Ascending aorta (tissue), 2 donors: Measurements from ENCODE around the gene JCAD. TPM values are rescaled to one million over a fixed set of nuclear protein-coding genes. Genes with fewer than 3 reads are reported as not detected.

Source experiments
- DNase-seq, 2 donors: peaks; one replicate each; pipeline ENCODE4 v3.0.0-alpha.2; 2019; ENCODE audit warnings: low spot score in 2 of 2
- H3K27ac ChIP-seq, 2 donors: fragments of 200-600 bp; sonication (generic); one replicate each; pipeline ENCODE4 v1.5.1; 2016 to 2017; ENCODE audit warnings: mild to moderate bottlenecking in 1 of 2
- H3K27me3 ChIP-seq: fragments of 200-600 bp; sonication (generic); one replicate; pipeline ENCODE4 v1.5.1; 2017
- H3K36me3 ChIP-seq, 2 donors: fragments of 200-600 bp; sonication (generic); one replicate each; pipeline ENCODE4 v1.5.1; 2016
- H3K4me1 ChIP-seq, 2 donors: fragments of 200-600 bp; sonication (generic); one replicate each; pipeline ENCODE4 v1.5.1; 2016 to 2017; ENCODE audit warnings: mild to moderate bottlenecking in 1 of 2
- H3K4me3 ChIP-seq, 2 donors: fragments of 200-600 bp; sonication (generic); one replicate each; pipeline ENCODE4 v1.5.1; 2016 to 2017; ENCODE audit warnings: mild to moderate bottlenecking in 1 of 2
- H3K9me3 ChIP-seq, 2 donors: fragments of 200-600 bp; sonication (generic); one replicate each; pipeline ENCODE4 v1.5.1; 2016
- intact Hi-C: fragments of 100-400 bp; cut with DNase I; formaldehyde crosslinking; loops from one replicate; pipeline ENCODE4 v1.15.1; 2023
- total RNA-seq: library from RNA; depleted of rRNA; stranded (reverse); fragments of >200 nt; gene quantifications from one replicate; pipeline ENCODE4 v1.1.0, GENCODE V29; 2016
- TF ChIP-seq, protein P1 (sequence below), 3 experiments: fragments of 200-600 bp in 2 of 3; fragments of 450-650 bp in 1 of 3; sonication (generic) in 2 of 3; IDR thresholded peaks; one replicate each; pipeline ENCODE4 v1.5.1; 2016 to 2019; ENCODE audit warnings: antibody characterized with exemption in 3 of 3, mild to moderate bottlenecking in 1 of 3, moderate library complexity in 1 of 3

JCAD gene
- total RNA-seq, 1 donor from 2014 or later, result 82.8 TPM

DNA sequence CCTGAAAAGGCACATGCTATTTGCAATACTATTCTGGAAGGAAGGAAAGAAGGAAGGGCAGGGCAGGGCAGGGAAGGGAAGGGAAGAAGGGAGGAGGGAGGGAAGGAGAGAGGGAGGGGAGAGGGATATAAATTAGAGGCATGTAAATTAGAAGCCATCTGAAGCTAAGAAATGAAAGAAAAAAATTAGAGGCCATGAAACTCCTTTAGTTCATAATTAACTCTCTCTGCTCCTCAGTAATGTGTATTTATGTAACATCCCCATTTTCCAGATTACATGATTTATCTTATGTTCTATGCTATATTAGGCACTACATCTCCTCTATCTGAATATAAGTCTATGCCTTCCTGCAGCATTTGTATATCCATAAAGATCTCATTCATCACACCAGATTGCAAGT lies 12.7 kb upstream of the JCAD start:
- no peak for DNase-seq
- no peaks in the 10 kb centered on the region for H3K9me3 ChIP-seq
- TF ChIP-seq, protein P1, sequence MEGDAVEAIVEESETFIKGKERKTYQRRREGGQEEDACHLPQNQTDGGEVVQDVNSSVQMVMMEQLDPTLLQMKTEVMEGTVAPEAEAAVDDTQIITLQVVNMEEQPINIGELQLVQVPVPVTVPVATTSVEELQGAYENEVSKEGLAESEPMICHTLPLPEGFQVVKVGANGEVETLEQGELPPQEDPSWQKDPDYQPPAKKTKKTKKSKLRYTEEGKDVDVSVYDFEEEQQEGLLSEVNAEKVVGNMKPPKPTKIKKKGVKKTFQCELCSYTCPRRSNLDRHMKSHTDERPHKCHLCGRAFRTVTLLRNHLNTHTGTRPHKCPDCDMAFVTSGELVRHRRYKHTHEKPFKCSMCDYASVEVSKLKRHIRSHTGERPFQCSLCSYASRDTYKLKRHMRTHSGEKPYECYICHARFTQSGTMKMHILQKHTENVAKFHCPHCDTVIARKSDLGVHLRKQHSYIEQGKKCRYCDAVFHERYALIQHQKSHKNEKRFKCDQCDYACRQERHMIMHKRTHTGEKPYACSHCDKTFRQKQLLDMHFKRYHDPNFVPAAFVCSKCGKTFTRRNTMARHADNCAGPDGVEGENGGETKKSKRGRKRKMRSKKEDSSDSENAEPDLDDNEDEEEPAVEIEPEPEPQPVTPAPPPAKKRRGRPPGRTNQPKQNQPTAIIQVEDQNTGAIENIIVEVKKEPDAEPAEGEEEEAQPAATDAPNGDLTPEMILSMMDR (IDR thresholded peaks at IDR 0.05), result no peak
- H3K27ac ChIP-seq, result no peak overlapping the region
- H3K36me3 ChIP-seq, result no peaks in the 10 kb centered on the region
- H3K27me3 ChIP-seq, result no peaks in the 10 kb centered on the region
- H3K4me3 ChIP-seq, result no peak overlapping the region
- intact Hi-C loops, result no loop called here
- H3K4me1 ChIP-seq, result no peaks in the 10 kb centered on the region

DNA sequence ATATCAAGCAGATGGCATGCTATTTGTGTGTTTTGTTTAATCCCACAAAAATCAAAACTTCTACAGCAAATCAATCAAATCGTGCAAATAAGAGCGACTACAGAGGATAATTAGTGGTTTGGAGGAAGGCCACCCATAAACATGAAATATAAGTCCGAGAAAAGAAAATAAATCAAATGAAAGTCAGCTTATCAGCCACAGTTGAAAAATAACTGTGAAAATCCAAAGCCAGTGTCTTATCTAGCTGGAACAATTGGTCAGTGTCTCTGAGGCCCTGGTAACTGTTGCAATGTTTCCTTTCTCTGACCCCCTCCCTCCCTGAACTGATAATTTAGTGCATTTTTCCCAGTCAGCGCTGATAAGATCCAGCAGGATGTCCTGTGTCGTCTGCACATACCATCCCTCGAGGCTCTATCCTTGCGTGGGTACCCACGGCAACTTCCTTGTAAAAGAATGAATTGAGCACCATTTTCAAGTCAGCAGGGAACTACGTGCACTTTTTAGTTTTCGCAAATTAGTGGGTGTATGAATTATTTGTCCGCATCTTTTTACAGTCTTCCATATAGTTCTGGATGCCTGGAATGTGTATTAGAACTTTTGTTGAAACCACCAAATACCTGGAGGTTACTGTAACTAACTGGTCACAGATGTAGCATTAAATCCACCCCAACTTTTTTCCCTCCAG lies 10.8 kb upstream of the JCAD start:
- DNase-seq, result no peak
- no peaks in the 10 kb centered on the region for H3K36me3 ChIP-seq
- H3K9me3 ChIP-seq, result no peaks in the 10 kb centered on the region
- no peak overlapping the region for H3K4me3 ChIP-seq
- H3K4me1 ChIP-seq, result no peaks in the 10 kb centered on the region
- no peaks in the 10 kb centered on the region for H3K27me3 ChIP-seq
- H3K27ac ChIP-seq, result no peak overlapping the region
- TF ChIP-seq, protein P1 (IDR thresholded peaks at IDR 0.05), result no peak
- intact Hi-C loops, result no loop called here

DNA sequence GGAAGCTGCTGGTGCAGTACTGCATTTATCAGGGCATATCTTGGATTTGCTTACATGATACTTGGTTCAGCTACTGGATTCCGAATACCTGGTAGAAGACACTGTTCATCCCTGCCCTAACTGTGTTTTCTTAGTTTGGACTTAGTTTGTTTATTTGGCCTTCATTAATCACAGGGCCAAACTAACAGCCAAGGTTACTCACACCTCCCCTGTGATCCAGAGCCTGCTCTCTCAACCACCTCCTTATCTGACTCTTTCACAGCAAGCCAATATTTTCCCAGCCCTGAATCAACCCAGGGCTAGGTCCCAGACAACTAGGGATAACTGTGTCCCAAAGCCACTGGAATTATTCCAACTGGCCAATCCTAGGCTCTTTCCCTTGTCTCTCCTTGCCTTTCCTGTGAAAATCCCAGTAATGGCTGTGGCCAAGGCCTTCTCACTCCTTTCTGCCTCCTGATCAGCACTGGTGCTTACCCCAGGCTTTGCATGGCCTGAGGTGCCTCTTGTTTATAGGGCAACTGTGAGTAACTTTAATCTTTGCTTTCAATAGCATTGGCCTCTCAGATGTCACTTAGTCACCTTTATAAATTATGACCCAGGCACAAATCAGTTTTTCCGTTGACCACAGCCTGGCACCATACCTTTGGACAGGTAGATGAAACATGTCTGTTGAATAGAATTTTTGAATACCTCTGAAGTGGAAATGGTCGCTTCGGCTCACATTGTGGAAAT lies 9.3 kb upstream of the JCAD start:
- Histone ChIP-seq H3K9me3 (no peaks in the 10 kb centered on the region), H3K27ac (no peak overlapping the region), H3K4me3 (no peak overlapping the region), H3K27me3 (no peaks in the 10 kb centered on the region), H3K4me1 (no peaks in the 10 kb centered on the region), H3K36me3 (no peaks in the 10 kb centered on the region)
- intact Hi-C loops, result loop anchor here (10.0 kb wide), 1 partner anchor 176 kb away; no protein-coding TSS in a partner anchor
- TF ChIP-seq, protein P1 (IDR thresholded peaks at IDR 0.05), result no peak
- DNase-seq, result no peak

DNA sequence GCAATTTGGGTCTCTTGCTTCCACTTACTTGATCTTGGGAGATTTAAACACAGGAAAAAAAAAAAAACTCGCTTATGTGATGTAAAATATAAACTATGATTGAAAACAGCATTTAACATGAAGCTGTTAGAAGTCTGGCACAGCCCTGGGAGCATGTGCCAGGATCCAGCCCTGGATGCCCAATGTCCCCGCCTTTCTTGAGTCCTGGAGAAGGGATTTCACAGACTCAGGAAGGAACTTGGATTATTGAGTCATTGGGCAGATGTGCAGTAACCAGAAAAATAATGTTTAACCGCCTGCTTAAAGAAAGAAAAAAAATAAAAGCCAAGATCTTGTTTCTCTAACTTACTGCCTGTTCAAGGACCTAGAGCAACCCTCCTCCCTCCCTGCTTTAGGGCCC lies 3.7 kb upstream of the JCAD start:
- Histone ChIP-seq H3K27me3 (no peaks in the 10 kb centered on the region), H3K4me3 (no peak overlapping the region), H3K4me1 (peaks cover 3 to 14% of the 10 kb centered on the region in 2 donors), H3K27ac (no peak overlapping the region), H3K36me3 (no peaks in the 10 kb centered on the region), H3K9me3 (no peaks in the 10 kb centered on the region)
- intact Hi-C loops, result loop anchor here (10.0 kb wide), 1 partner anchor 182 kb away; no protein-coding TSS in a partner anchor
- TF ChIP-seq, protein P1 (IDR thresholded peaks at IDR 0.05), result no peak
- no peak for DNase-seq

DNA sequence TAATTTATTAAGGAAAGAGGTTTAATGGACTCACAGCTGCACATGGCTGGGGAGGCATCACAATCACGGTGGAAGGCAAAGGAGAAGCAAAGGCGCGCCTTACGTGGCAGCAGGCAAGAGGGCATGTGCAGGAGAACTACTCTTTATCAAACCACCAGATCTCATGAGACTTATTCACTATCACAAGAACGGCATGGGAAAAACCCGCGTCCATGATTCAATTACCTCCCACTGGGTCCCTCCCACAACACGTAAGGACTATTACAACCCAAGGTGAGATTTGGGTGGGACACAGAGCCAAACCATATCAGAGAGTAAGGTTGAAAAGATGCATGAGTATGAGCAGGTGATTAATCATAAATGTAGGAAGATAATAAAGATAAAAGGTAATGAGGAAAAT lies 3.2 kb upstream of the JCAD start:
- intact Hi-C loops, result loop anchor here (10.0 kb wide), 1 partner anchor 182 kb away; no protein-coding TSS in a partner anchor
- H3K9me3 ChIP-seq, result no peaks in the 10 kb centered on the region
- no peak overlapping the region for H3K4me3 ChIP-seq
- DNase-seq, result no peak
- H3K4me1 ChIP-seq, result peaks cover 3 to 15% of the 10 kb centered on the region in 2 donors
- H3K27ac ChIP-seq, result no peak overlapping the region
- H3K27me3 ChIP-seq, result no peaks in the 10 kb centered on the region
- no peaks in the 10 kb centered on the region for H3K36me3 ChIP-seq
- TF ChIP-seq, protein P1 (IDR thresholded peaks at IDR 0.05), result no peak
